GM23338 (cell line): Measurements from ENCODE around the gene NFKB1.

Source experiments
- CTCF ChIP-seq, 2 experiments: fragments of 200-600 bp in 1 of 2; sonication (generic) in 1 of 2; conservative IDR thresholded peaks; 2 replicates each; pipeline versions ENCODE4 v1.5.1 to v1.6.1; 2016 to 2017; ENCODE audit warnings: antibody characterized with exemption in 2 of 2, low read depth in 2 of 2, mild to moderate bottlenecking in 2 of 2, moderate library complexity in 1 of 2
- EZH2phosphoT487 ChIP-seq: fragments of 200-600 bp; sonication (generic); IDR thresholded peaks from one replicate; pipeline ENCODE4 v1.8.1; 2018; ENCODE audit warnings: antibody characterized with exemption; ENCODE audit not compliant: unreplicated experiment

GRCh38 chr4:102616636-102617035, 115.5 kb downstream of the NFKB1 start:
- TF ChIP-seq CTCF (conservative IDR thresholded peaks at IDR 0.05; ENCODE audit: low read depth in 2 of 2): 0 out of 4 replicates have a peak, but pooled peaks of 1 of the 2 experiments have one; percentile 19
- no peak for TF ChIP-seq EZH2phosphoT487
